ENCODE data around the gene CFAP91.
A peak's percentile ranks its signal among the peaks of the same experiment; 100 is the strongest.

CFAP91 gene

GRCh38 chr3:119663885-119664284 lies 38.9 kb upstream of the CFAP91 start:
- H3K27ac ChIP-seq (replicated peaks), result no peak overlapping the region
- no peak for DNase-seq (ENCODE audit: low read depth in 1 of 2, low spot score in 1 of 2)
- TF ChIP-seq REST (IDR thresholded peaks at IDR 0.05; ENCODE audit: insufficient replicate concordance, low read depth) (no peak), CTCF (IDR thresholded peaks at IDR 0.05; ENCODE audit: insufficient read depth, low read length) (no peak), GABPA (IDR thresholded peaks at IDR 0.05; ENCODE audit: low read depth) (no peak)
- H3K4me3 ChIP-seq (replicated peaks; ENCODE audit: insufficient read depth, low read length), result no peak overlapping the region
- no peaks in the 10 kb centered on the region for H3K27me3 ChIP-seq (ENCODE audit: insufficient read depth, poor library complexity, severe bottlenecking)

DNA sequence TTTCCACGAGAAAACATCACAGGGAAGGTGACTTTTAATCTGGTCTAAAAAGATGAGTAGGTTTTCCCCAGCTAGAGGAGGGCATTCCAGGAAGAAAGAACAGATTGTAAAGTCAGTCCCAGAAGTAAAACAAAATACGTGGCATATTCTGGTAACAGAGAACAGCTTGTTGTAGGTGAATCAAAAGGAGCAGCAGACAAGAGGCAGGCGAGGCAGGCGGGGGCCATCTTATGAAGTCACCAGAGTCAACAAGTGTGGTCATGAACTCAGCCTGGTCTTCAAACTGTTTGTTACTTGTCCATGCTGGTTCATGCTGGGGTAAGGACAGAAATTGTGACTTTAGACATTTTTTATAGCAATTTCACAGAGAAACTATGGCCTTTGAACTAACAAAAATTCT lies 38.5 kb upstream of the CFAP91 start:
- no peak overlapping the region for H3K27ac ChIP-seq (replicated peaks)

DNA sequence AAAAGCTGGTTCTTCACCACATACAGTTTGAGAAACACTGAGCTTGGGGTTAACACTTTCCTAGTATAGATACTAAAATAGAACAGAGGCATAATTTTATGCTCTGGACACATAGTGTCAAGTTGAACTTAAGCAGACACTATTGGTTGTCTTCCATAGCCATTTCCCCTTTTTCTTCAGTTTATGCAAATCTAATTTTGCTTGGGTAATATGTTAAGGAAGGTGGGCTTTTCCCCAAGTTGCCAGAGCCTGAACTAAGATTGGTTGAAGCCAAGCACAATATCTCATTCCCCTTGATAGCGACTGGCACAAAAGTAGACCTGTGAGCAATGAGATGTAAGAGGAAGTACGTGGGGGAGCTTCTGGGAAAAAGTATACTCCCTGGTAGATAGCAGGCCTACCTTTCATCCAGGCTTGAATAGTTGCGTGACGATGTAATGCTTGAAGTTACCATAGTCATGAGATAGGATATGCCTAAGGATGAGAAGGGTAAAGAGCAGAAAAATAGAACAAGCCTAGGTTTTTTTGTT lies 37.9 kb upstream of the CFAP91 start:
- H3K27me3 ChIP-seq (ENCODE audit: insufficient read depth, poor library complexity, severe bottlenecking), result no peaks in the 10 kb centered on the region
- no peak for TF ChIP-seq REST (IDR thresholded peaks at IDR 0.05; ENCODE audit: insufficient replicate concordance, low read depth)
- peak; percentile 70; the same call in 1 of the 2 replicates for TF ChIP-seq SPI1 (IDR thresholded peaks at IDR 0.05; ENCODE audit: borderline replicate concordance, low read depth)
- TF ChIP-seq GABPA (IDR thresholded peaks at IDR 0.05; ENCODE audit: low read depth), result no peak
- TF ChIP-seq CTCF (IDR thresholded peaks at IDR 0.05; ENCODE audit: insufficient read depth, low read length), result no peak
- no peak for TF ChIP-seq POLR2AphosphoS5 (IDR thresholded peaks at IDR 0.05; ENCODE audit: low read depth)
- no peak overlapping the region for H3K27ac ChIP-seq (replicated peaks)
- no peak overlapping the region for H3K4me3 ChIP-seq (replicated peaks; ENCODE audit: insufficient read depth, low read length)
- DNase-seq (ENCODE audit: low read depth in 1 of 2, low spot score in 1 of 2), result no peak

More for the DNA sequence above, 38.5 kb upstream of the CFAP91 start:
- H3K4me3 ChIP-seq (replicated peaks; ENCODE audit: insufficient read depth, low read length), result no peak overlapping the region
- TF ChIP-seq SPI1 (IDR thresholded peaks at IDR 0.05; ENCODE audit: borderline replicate concordance, low read depth) (no peak), REST (IDR thresholded peaks at IDR 0.05; ENCODE audit: insufficient replicate concordance, low read depth) (no peak)
- no peaks in the 10 kb centered on the region for H3K27me3 ChIP-seq (ENCODE audit: insufficient read depth, poor library complexity, severe bottlenecking)
- DNase-seq (ENCODE audit: low read depth in 1 of 2, low spot score in 1 of 2), result no peak

Data from HL-60 (cell line).